ENCODE results near the gene RASAL2. TPM values are rescaled to one million over a fixed set of nuclear protein-coding genes. Genes with fewer than 3 reads are reported as not detected.

Gene RASAL2
- total RNA-seq, 4 donors from 2014 or later = 17.9 to 27.3 (median 23.5) TPM

GRCh38 chr1:178337091-178337706 is 243.3 kb downstream of the RASAL2 start:
- DNase-seq = no peak
- intact Hi-C loops (cut with DNase I) = no loop called here
- TF ChIP-seq CTCF (IDR thresholded peaks at IDR 0.05) = no peak
- TF ChIP-seq POLR2A (IDR thresholded peaks at IDR 0.05) = no peak

GRCh38 chr1:178339834-178340233 is 245.9 kb downstream of the RASAL2 start:
- TF ChIP-seq CTCF (IDR thresholded peaks at IDR 0.05) = no peak
- TF ChIP-seq POLR2A (IDR thresholded peaks at IDR 0.05) = no peak
- Histone ChIP-seq H3K4me3 (replicated peaks in 1 of 3) (no peak overlapping the region), H3K27ac (no peak overlapping the region), H3K4me1 (peaks cover 4 to 30% of the 10 kb centered on the region in 2 donors), H3K9me3 (no peaks in the 10 kb centered on the region), H3K36me3 (no peaks in the 10 kb centered on the region), H3K27me3 (no peaks in the 10 kb centered on the region)
- WGBS, 2 donors = 77 to 85% methylated on average over 1 of the region's 1 CpG
- no peak for DNase-seq
- intact Hi-C loops (cut with DNase I) = no loop called here

More at GRCh38 chr1:178337091-178337706, 243.3 kb downstream of the RASAL2 start:
- Histone ChIP-seq H3K36me3 (no peaks in the 10 kb centered on the region), H3K4me1 (peaks cover 0 to 15% of the 10 kb centered on the region in 2 donors), H3K4me3 (replicated peaks in 1 of 3) (no peak overlapping the region), H3K9me3 (no peaks in the 10 kb centered on the region), H3K27ac (no peak overlapping the region), H3K27me3 (no peaks in the 10 kb centered on the region)

GRCh38 chr1:178341261-178341956 is 247.5 kb downstream of the RASAL2 start:
- no peak overlapping the region for H3K4me3 ChIP-seq (replicated peaks in 1 of 3)
- no peaks in the 10 kb centered on the region for H3K36me3 ChIP-seq
- DNase-seq = peak; percentile 70 to 85
- TF ChIP-seq CTCF (IDR thresholded peaks at IDR 0.05) = no peak
- peak in 1 of 2 donors; percentile 26 for TF ChIP-seq POLR2A (IDR thresholded peaks at IDR 0.05)
- H3K4me1 ChIP-seq = peaks cover 10 to 36% of the 10 kb centered on the region in 2 donors
- H3K9me3 ChIP-seq = no peaks in the 10 kb centered on the region
- 11 to 19% methylated on average over 10 of the region's 10 CpGs for WGBS, 2 donors
- intact Hi-C loops (cut with DNase I) = no loop called here
- H3K27ac ChIP-seq = peak overlapping the region in 1 of 3 donors; percentile 47
- no peaks in the 10 kb centered on the region for H3K27me3 ChIP-seq

GRCh38 chr1:178342745-178343144 is 248.8 kb downstream of the RASAL2 start:
- Histone ChIP-seq H3K27ac (no peak overlapping the region), H3K27me3 (no peaks in the 10 kb centered on the region), H3K4me3 (replicated peaks in 1 of 3) (no peak overlapping the region), H3K36me3 (no peaks in the 10 kb centered on the region), H3K4me1 (peaks cover 10 to 36% of the 10 kb centered on the region in 2 donors), H3K9me3 (no peaks in the 10 kb centered on the region)
- intact Hi-C loops (cut with DNase I) = no loop called here
- no peak for DNase-seq
- TF ChIP-seq POLR2A (IDR thresholded peaks at IDR 0.05) (no peak), CTCF (IDR thresholded peaks at IDR 0.05) (no peak)
- WGBS, 2 donors = 88 to 95% methylated on average over 2 of the region's 2 CpGs

GRCh38 chr1:178344513-178345091 is 250.7 kb downstream of the RASAL2 start:
- Histone ChIP-seq H3K27me3 (no peaks in the 10 kb centered on the region), H3K4me3 (replicated peaks in 1 of 3) (no peak overlapping the region), H3K36me3 (no peaks in the 10 kb centered on the region), H3K27ac (peak overlapping the region; percentile 20 to 49 (median 33)), H3K4me1 (peaks cover 10 to 36% of the 10 kb centered on the region in 2 donors), H3K9me3 (no peaks in the 10 kb centered on the region)
- intact Hi-C loops (cut with DNase I) = no loop called here
- TF ChIP-seq POLR2A (IDR thresholded peaks at IDR 0.05) (no peak), CTCF (IDR thresholded peaks at IDR 0.05) (peak in 5 of 6 experiments; percentile 10 to 68 (median 53))
- peak in 1 of 2 donors; percentile 2 for DNase-seq
- WGBS, 2 donors = 37 to 42% methylated on average over 5 of the region's 5 CpGs

All from thyroid gland (tissue), 4 donors.